HG03571 (cell line): Measurements from ENCODE around the gene DGKQ.
"Not testable (repeated sequence)": the region's sequence is repeated elsewhere in the genome, so short reads cannot be mapped to it uniquely, and the experiment has no call there.

Experiments used
- ATAC-seq: cut with Tn5 transposase; IDR thresholded peaks from one replicate; pipeline ENCODE4 v1.9.1; 2021; ENCODE audit not compliant: unreplicated experiment

DGKQ gene

GRCh38 chr4:1011022-1011665, 37.8 kb upstream of the DGKQ start, which contains the start of gene FGFRL1:
Gene FGFRL1, plus strand, starts transcription at chr4:1011626. Its CDS starts 860 bp downstream, at chr4:1012486.
- ATAC-seq = no peak

- ATAC-seq = no peak
These were observed 37.1 kb upstream of the DGKQ start for GRCh38 chr4:1010395-1011021.

GRCh38 chr4:1009542-1010394, 36.4 kb upstream of the DGKQ start:
- ATAC-seq = no peak

DNA sequence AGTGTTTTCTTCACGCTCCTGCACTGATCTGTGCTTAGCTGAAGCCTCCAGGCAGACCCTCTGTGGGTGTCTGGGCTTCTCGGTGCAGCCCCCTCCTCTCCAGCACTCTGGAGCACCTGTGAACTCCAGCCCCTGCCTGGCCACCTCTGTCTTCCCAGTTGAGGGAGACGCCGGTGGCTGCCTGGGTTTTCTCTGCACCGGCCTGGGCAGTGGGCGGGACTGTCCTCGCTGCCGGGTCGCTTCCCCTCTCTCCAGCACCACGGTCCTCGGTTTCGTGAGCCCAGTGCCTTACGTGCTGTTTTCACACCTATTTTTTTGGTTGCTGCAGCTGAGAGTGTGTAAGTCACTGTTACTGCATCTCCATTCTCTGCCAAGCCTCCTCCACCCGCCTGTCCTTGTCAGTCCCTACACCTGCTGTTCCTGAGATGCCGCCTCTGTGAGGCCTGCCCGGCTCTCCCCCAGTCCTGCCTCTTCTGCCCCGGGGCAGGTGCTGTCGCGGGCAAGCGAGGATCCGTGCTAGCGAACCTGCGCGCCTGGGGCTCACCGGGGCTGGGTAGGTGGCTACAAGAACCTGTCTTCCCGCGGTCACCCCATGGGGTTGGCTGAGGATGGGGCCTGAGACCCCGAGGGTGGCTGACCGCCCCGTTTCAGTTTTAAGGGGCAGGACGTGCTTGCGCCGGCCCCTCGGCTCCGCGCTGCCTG, 35.6 kb upstream of the DGKQ start:
- ATAC-seq = no peak

DNA sequence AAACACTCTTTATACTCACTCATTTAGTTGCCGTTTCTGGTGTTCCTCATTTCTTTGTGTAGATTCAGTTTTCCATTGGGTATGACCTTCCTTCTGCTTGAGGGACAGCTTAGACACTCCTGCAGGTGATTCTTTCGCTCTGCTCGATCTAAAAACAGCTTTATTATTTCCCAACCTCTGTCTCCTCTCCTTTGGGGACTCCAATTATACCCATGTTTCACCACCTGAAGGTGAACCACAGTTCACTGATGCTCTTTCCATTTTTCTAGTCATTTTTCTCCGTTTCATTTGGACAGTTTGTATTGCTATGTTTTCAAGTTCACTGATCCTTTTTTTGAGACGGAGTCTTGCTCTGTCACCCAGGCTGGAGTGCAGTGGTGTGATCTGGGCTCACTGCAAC, 33.5 kb upstream of the DGKQ start:
- ATAC-seq = no peak

GRCh38 chr4:1004557-1005485, 31.5 kb upstream of the DGKQ start:
- no peak for ATAC-seq

- ATAC-seq = no peak
These were observed 30.7 kb upstream of the DGKQ start for GRCh38 chr4:1004071-1004418.

GRCh38 chr4:1003271-1004070, 30.1 kb upstream of the DGKQ start:
- ATAC-seq = no peak

- ATAC-seq = no peak
These were observed 29.4 kb upstream of the DGKQ start for GRCh38 chr4:1002631-1003251.

DNA sequence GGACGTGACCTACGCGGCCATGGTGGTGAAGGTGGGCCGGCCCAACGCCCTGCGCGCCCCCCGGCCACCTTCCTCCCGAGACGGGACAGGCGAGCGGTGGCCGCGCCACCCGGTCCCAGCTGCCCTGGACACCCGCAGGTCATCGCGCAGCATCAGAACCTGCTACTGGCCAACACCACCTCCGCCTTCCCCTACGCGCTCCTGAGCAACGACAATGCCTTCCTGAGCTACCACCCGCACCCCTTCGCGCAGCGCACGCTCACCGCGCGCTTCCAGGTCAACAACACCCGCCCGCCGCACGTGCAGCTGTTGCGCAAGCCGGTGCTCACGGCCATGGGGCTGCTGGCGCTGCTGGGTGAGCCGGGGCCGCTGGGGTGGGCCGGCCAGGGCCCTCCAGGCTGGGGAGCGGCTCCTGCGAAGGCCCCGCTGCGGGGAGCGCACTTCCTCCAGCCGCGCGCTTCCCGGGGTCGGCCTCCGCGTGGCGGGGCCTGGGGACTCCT, 28.8 kb upstream of the DGKQ start:
- no peak for ATAC-seq

GRCh38 chr4:1001561-1002130, 28.3 kb upstream of the DGKQ start:
- no peak for ATAC-seq

GRCh38 chr4:1000686-1001260, 27.4 kb upstream of the DGKQ start:
- ATAC-seq = no peak

DNA sequence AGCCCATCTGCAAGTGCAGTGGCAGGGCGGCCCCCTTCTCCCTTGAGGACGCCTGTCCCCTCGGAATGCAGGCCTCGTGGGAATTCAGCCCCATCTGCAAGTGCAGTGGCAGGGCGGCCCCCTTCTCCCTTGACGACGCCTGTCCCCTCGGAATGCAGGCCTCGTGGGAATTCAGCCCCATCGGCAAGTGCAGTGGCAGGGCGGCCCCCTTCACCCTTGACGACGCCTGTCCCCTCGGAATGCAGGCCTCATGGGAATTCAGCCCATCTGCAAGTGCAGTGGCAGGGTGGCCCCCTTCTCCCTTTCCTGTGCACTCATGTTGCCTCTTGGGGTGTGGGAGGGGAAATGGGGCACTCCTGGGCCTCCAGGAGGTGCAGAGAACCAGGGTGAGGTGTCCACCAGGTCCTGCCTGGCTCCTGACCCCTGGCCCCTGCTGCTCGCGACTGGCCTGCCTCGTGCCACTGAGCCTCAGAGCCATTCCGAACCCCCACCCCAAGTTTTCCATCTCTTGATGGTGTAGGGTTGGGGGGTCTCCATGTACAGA, 26.6 kb upstream of the DGKQ start:
- ATAC-seq = no peak

- ATAC-seq = not testable (repeated sequence)
These were observed 26.0 kb upstream of the DGKQ start for GRCh38 chr4:999240-999863.

- no peak for ATAC-seq
These were observed 24.8 kb upstream of the DGKQ start for GRCh38 chr4:998096-998691.

GRCh38 chr4:997375-998071, 24.2 kb upstream of the DGKQ start:
- ATAC-seq = no peak

GRCh38 chr4:996997-997374, 23.6 kb upstream of the DGKQ start:
- no peak for ATAC-seq
